ENCODE measurements around the gene CXCR1.
"Not testable (repeated sequence)": the region's sequence is repeated elsewhere in the genome, so short reads cannot be mapped to it uniquely, and the experiment has no call there.

CXCR1 gene

DNA sequence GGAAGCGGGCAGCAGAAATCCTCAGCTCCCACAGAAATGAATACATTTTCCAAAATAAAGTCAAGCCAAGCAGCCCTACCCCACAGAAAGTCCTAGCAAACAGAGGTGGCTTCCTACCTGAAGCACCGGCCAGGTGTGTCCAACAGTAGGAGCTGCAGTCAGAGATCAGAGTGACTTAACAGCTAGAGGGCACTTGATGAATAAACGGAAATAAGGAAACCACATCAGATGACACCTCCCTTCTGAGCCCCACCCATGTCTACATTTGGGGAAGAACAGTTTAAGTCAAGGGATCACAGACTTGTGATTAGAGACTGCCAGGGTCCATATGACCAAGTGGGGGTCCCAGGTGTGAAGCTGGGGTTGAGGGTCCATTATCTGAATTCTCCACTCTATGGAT is at the start of gene CXCR1:
Gene CXCR1, minus strand, starts transcription at position 172 of the 400 bp plus-strand sequence. CDS start 1,751 bp downstream, outside the sequence.
- DNase-seq, result peak; percentile 85

DNA sequence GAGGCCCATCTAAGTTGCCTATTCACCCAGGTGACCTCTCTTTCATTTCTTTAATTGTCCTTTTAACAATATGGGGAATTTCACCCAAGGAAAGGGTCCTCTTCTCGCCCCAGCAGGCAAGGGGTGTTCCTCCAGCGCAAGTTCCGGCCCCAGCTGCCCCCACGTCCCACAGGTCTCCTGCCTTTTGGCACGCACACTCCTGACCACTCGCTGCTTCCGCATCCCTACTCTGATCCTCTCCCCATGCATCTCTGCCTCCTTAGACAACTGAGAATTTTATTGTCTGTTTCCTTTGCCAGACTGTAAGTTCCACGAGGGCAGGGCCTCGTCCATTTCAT is 49.5 kb upstream of the CXCR1 start:
- no peak for DNase-seq

DNA sequence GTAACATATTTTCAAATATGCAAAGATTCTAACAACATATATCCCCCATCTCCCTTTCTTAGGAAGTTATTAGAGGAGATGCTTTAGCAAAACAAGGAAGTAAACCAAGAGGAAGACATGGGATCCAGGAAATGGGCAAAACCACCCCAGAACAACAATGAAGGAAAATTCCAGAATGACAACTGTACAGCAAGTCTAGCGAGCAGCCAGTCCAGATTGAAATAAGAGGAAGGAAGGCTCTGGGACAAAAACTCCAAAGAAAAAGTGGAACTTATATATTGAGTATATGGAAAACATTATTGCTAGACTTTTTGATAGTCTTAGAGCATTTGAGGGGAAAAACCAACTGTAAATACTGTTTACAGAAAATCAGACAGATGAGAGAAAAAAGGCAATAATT is 47.4 kb upstream of the CXCR1 start:
- DNase-seq, result no peak

DNA sequence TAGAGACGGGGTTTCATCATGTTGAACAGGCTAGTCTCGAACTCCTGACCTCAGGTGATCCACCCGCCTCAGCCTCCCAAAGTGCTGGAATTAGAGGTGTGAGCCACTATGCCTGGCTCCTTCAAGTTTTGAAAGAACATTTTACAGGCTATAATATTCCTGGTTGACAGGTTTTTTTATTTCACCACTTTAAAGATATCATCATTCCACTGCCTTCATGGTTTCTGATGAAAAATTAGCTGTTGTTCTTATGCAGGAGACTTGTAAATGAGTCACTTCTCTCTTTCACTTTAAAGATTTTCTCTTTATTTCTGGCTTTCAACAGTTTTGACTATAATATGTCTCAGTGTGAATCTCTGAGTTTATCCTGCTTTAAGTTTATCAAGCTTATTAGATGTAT is 42.3 kb upstream of the CXCR1 start:
- DNase-seq, result no peak

DNA sequence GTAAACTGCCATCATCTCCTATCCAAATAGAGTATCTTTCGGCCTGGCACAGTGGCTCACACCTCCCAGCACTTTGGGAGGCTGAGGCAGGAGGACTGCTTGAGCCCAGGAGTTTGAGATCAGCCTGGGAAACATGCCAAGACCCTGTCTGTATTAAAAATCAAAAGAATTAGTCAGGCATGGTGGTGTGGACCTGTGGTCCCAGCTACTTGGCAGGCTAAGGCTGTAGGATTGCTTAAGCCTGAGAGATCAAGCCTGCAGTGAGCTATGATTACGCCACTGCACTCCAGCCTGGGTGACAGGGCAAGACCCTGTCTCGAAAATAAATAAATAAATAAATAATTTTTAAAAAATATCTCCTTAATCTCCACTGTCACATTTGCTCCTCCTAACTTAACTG is 35.5 kb upstream of the CXCR1 start:
- no peak for DNase-seq

DNA sequence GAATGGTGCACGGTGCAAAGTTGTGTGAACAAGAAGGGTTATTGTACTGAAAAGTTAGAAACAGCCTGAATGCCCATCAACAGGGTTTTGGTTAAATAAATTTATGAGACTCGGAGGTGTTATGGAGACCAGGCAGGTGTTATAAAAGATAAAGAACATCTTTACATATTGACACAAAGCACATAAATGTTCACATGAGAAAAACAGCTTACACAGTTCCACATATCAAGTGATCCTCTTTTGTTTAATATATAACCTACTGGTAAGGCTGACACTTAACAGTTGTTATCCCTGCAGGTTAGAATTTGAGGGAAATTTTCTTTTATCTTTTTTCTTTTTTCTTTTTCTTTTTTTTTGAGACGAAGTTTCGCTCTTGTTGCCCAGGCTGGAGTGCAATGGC is 30.2 kb upstream of the CXCR1 start:
- DNase-seq, result no peak

DNA sequence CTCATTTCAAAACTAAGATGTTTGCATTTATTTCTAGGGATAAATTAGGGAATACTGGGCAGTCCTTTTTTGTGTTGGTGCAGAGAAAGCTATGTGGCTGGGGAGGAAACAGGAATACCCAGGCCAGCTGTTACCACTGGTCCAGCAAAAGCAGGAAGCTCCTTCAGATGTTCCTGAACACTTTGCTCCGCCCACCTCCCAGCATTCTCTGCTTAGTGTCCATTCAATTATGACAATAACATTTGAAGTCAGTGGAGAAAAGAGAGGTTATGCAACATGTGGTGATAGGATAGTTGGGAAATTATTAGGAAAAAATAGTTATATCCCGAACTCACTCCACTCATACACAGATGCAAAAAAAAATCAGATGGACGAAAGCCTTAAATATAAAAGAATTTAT is 28.1 kb upstream of the CXCR1 start:
- DNase-seq, result no peak

DNA sequence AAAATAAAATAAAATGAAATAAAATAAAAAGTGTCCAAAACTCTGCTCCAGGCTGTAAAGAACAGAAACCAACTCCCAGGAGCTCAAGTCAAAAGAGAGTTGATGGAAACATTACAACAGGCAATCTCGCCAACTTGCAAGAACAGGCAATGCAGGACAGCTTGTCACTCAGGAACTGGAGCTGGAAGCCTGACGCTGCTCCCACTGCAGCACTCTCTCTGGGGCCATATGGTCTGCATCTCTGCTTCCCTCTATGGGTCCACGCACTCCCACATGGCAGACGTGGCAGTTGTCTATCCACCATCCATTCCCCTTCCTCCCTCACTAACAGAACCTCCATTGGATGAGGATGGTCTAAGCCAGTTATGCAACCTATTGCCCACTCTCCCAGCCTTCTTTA is 26.9 kb upstream of the CXCR1 start:
- DNase-seq, result no peak

DNA sequence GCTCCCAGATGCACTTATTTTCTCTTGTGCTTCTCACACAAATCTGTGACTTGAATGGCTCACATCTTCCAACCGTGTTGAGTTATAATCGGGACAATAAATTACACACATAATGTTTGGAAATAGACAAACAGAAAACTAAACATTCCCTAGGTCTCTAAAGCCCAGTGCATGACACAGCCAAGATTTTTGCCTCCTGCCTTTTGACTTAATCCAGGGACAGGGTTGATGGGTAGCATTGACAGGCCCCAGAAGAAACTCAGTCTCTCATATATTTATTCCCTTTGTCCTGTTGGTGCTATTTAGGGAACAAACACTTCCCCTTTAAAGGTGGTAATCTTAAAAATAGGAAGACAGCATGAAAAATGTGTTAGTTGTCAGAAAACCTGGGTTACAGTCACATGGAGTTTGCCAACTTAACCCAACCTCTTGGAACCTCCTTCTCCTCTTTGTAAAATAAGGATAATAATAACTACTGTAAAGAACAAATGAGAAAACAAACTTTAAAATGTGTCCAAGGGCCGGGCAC is 26.2 kb upstream of the CXCR1 start:
- no peak for DNase-seq

DNA sequence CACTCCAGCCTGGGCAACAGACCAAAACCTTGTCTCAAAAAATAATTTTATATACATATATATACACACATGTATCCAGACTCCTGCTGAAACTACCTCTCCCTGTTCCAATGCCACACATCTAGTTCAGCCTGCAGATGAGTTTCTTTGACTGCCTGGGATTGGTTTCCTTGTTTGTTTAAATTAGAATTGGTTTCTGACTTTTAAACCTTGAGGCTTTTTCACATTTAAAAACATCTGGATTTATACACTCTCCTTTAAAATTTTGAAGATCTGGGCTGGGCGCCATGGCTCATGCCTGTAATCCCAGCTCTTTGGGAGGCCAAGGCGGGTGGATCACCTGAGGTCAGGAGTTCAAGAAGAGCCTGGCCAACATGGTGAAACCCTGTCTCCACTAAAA is 21.8 kb upstream of the CXCR1 start:
- DNase-seq, result no peak

DNA sequence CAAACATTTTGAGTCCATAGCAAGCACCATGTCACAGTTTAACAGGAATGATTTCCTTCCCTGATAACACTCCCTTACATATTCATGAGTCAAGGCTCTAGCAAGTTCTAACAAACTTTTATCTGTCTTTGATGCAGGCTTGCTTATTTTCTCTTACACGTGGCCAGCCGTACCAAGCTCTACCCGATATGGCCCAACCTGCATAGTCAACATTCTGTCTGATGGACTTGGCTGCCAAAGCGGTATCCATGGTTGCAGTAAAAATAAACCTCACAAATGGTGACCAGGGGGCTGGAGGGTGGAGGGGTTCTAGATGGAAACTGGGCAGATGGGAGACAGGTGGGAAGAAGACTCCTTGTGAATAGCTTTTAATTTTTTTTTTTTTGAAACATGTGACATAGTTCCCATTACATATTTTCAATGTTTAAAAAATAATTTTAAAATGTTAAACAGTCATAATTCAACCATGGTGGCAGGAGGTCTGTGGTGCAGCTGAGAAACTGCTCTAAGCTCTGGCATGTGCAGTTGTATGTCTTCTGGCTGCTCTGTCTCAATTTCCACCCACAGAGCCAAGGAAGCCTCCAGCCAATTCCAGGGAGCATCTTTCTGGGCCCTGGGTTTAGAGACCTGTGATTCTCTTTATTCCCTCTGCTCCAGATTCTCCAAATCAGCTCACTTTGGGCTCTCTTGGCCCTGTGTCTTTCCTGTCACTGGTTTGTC is 20.7 kb upstream of the CXCR1 start:
- no peak for DNase-seq

DNA sequence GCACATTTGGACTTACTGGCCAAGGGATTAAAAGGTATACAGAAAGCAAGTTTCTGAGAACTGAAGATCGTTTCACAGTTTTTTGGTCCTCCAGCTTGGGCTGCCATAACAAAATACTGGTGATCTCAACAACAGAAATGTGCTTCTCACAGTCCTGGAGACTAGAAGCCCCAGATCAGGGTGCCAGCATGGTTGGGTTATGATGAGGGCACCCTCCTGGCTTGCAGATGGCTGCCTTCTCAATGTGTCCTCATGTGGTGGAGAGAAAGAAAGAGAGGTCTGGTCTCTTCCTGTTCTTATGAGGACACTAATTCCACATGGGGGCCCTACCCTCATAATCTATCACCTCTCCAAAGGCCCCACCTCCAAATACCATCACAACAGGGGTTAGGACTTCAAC is 20.1 kb upstream of the CXCR1 start:
- DNase-seq, result no peak

DNA sequence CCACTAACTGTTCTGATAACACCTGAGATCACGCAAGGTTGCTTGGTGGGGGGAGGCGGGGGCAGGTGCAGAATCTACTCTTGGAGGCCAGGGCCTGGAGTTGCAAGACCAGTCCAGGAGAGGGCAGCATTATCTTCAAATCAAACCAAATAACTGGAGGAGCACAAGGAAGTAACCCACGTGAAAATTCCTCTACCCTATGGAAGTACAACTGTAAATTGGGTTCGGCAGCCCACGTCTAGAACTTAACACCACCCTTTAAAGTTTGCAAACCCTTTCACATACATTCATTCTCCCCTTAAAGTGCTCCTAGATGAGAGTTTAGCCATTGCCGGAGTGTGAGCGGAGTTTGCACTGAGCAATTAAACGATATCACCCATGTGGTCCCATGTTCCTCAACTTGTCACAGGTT is 19.6 kb upstream of the CXCR1 start:
- peak; percentile 91 for DNase-seq

DNA sequence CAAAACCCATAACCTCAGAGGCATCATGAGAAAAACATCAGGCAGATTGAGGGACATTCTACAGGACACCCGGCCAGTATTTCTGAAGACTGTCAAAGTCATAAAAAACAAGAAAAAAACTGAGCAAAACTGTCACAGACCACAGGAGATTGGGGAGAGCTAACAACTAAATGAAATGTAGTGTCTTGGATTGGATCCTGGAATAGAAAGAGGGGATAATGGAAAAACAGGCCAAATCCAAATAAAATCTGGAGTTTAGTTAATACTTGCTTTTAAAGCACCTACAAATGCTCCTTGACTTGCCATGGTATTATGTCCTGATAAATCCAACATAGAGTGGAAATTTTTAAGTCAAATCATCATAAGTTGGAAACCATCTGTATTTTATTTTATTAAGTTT is 17.6 kb upstream of the CXCR1 start:
- no peak for DNase-seq

DNA sequence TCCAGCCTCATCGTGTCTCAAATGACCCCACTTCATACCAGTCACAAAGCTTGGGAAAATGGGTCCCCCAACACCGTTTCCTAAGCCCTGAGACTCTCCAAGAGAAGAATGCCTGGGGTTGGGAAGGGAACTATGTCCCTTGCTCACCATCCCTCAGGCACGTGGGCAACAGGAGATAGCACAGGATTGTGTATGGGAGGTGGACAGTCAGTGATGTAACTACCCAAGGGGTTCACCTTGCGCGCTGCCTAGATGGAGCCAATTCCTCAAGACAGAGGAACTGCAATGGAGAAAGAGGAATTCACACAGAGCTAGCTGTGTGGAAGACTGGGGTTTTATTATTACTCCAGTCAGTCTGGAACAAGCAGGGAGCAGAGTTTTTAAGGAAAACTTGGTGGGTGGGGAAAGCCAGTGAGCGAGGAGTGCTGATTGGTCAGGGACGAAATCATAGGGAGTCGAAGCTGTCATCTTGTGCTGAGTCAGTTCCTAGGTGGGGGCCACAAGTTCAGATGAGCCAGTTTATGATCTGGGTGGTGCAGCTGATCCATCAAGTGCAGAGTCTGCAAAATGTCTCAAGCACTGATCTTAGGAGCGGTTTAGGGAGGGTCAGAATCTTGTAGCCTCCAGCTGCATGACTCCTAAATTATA is 13.8 kb upstream of the CXCR1 start:
- DNase-seq, result no peak

DNA sequence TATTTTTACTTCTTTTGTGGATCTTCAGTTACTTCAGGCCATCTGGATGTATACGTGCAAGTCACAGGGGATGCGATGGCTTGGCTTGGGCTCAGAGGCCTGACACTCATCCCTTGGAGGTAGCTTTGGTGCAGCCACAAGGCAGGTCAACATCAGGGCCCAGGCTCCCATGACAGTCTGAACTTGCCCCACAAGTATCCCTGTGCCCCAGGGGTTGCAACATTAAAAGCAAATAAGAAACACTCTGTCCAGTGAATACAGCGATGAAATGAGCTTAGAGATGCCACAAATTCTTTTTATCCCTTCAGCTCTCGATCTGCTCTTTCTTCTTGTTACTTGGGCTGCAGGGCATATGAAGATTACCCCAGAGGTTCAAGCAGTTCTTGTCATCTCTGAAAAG is 13.0 kb upstream of the CXCR1 start:
- DNase-seq, result no peak

DNA sequence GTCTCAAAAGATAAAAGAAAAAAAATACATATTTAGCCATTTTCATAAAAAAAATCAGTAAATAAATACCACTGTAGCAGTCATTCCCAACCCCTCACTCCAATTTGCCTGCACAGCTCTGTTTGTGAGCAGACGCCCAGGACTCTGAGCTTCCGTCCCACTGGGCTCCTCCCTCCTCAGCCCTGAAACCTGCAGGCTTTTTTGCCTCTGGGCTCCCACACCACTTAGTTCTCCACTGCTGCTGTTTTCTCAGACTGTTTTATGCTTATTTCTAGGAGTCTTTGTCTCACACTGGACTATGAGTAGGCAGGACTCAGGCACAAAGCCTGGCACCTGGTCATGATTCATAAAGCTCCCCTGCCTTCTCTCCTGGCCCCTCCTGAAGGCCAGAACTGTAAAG is 6.1 kb upstream of the CXCR1 start:
- DNase-seq, result no peak

DNA sequence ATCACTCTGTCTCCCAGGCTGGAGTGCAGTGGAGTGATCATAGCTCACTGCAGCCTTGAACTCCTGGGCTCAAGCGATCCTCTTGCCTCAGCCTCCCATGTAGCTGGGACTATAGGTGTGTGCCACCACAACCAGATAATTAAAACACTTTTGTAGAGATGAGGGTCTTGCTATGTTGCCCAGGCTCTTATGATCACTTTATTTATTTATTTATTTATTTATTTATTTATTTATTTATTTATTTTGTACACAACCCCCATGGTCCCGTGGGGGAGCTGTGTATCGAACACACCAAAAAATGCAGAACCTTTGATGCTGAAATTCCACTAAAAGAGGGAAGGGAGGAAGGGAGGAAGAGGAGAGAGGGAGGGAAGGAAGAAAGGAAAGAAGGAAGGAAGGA is 5.0 kb upstream of the CXCR1 start:
- not testable (repeated sequence) for DNase-seq

DNA sequence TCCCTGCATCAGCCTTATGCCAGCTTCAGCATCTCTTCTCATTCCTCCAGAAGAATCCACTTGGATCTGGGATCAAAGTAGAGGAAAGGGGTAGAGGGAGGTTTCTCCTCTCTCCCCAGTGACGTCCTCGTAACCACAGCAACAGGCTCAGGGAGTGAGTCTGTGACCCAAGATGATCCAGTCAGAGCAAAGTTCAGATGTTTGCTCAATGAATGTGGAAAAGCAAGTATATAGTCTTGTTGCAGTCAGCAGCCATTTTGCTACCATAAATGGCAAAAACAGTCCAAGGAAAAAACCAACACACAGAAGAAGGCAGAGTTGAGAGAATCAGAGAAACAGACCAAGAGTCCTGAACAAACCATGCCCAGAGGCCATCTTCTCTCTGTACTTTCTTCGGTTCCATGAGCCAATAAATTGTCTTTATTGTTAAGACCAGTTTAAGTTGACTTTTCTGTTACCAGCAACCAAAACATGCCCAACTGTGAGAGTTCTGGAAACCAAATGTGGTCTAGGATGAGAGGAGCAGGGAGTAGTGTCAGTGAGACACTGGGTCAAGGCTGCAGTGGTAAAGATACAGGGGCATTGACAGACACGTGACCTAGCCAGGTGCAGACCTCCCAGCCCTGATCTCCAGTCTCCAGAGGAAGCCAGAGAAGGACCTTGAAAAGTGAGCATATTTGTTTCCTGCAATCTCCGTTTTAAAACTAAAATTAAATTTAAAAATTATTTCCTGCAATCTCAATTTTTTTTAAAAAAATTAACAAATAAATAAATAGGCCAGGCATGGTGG is 3.2 kb upstream of the CXCR1 start:
- DNase-seq, result no peak

DNA sequence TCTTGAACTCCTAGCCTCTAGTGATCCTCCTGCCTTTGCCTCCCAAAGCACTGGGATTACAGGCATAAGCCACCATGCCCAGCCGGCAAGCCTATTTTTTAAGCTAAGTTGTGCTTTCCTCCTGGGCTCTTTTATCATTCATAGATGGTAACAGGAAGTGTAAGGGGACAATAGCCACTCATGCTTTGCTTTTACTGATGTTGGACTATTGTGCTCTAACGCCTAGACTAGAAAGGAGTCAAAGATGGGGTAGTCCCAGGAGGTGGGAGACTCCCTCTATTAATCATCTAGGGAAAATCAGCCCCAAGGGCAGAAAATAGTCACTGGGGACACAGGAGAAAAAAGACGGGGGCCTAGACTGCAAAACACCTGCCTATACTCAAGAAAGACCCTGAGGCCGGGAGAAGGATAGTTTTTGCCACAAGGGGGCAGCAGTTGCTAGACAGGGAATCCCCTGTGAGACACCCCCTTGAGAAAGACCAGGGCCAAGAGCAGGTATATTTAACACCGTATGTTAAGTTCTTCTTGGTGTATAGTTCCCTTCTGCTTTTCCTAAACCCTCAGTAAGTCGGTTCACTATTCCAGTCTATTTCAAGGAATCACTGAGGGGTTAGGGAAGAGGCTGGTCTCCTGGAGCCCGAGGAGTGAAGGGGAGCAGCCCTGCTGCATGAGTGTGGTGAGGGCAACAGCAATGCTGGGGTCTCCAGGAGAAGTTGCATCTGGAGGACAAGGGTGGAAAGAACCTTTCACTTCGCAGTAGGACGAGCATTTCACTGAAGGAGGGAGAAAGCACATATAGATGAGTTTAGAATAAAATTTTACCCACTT is 2.1 kb upstream of the CXCR1 start:
- peak; percentile 81 for DNase-seq

DNA sequence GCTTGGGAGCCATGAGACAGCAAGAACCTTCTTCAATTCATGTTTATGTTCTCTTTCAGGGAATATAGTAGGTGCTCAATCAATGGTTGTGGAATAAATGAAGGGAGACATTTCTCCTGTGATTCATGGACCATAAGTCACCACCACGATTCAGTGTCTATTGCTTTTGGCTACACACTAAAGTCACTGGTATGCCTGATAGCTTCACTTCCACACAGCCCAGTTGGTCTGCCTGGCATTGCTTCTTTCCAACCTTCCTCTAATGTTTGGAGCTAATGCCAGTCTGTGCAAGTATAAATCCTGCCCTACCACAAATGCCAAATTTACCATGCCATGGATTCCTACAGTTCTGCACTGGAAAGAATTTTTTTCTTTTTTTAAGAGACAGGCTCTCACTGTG is 1.3 kb upstream of the CXCR1 start:
- DNase-seq, result no peak

DNA sequence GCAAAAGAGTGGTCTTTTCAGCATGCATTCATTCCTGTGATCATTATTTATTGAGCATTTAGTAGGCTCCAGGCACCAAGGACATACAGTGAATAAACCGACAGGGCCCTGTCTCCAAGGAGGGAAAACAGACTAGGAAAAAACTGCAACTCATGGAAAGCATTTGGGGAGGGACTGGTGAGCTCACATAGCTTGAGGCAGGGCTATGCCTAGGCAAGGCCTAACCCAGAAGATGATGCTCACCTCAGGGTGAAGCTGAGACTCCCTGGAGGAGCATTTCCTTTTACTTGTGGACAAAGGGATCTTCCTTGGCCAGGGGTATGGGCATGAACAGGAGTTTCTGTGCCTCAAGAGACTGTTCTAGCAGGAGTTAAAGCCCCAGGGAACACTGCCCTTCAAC is 3.9 kb downstream of the CXCR1 start:
- DNase-seq, result no peak

DNA sequence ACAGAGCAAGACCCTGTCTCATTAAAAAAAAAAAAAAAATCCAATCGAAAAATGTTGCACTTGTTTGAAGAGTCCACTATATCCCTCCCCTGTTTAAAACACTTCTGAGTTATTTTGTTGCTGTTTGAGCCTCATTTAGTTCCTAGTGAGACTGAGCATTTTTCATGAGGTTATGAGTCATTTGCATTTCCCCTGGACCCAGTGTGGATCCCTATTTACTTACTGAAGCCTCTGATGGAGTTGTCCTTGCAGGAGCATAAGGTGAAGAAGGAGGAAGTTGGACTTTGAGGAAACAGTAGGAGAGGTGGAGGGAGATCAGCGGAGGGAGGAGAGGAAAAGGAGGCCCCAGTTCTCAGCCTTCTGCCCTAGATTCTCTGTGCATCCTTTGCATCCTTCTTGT is 5.1 kb downstream of the CXCR1 start:
- no peak for DNase-seq

Measured in hematopoietic multipotent progenitor cell treated with erythropoietin and hydrocortisone succinate and interleukin-3 and kit ligand, for 6 days (in vitro differentiated cells).